Thyroid gland (tissue), 4 donors: ENCODE measurements around the gene SHC4.

Experiments
- POLR2A ChIP-seq, 2 donors: fragments of 450-650 bp; IDR thresholded peaks; one replicate each; pipeline ENCODE4 v1.6.1; 2017; ENCODE audit warnings: antibody characterized with exemption in 2 of 2, mild to moderate bottlenecking in 2 of 2, moderate library complexity in 1 of 2
- TF ChIP-seq, protein P1 (sequence below), 6 experiments: fragments of 200-600 bp in 3 of 6; fragments of 450-650 bp in 3 of 6; sonication (generic) in 3 of 6; IDR thresholded peaks; one replicate each; pipeline ENCODE4 v1.5.1; 2016 to 2019; ENCODE audit warnings: antibody characterized with exemption in 6 of 6, mild to moderate bottlenecking in 2 of 6, inconsistent platforms in 1 of 6, moderate library complexity in 1 of 6

DNA sequence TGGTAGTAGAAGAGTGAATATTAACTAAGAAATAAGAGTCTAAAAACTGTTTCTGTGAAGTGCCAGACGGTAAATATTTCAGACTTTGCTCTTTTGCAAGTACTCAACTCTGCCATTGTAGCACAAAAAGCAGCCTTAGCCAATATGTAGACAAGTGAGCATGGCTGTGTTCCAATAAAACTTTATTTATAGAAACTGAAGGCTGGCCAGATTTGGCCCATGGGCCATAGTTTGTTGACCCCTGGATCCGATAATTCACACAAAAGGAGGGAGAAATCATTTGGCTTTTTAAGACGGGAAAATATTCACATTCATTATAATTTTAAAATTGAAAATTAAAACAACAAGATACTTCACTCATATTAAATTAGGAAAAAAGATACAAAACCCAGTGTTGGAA lies 70.4 kb downstream of the SHC4 start:
- TF ChIP-seq, protein P1, sequence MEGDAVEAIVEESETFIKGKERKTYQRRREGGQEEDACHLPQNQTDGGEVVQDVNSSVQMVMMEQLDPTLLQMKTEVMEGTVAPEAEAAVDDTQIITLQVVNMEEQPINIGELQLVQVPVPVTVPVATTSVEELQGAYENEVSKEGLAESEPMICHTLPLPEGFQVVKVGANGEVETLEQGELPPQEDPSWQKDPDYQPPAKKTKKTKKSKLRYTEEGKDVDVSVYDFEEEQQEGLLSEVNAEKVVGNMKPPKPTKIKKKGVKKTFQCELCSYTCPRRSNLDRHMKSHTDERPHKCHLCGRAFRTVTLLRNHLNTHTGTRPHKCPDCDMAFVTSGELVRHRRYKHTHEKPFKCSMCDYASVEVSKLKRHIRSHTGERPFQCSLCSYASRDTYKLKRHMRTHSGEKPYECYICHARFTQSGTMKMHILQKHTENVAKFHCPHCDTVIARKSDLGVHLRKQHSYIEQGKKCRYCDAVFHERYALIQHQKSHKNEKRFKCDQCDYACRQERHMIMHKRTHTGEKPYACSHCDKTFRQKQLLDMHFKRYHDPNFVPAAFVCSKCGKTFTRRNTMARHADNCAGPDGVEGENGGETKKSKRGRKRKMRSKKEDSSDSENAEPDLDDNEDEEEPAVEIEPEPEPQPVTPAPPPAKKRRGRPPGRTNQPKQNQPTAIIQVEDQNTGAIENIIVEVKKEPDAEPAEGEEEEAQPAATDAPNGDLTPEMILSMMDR (IDR thresholded peaks at IDR 0.05): no peak
- TF ChIP-seq POLR2A (IDR thresholded peaks at IDR 0.05): no peak
